GM18505 (cell line): ENCODE data around the gene TRAPPC10.

Experiments used
- ATAC-seq: cut with Tn5 transposase; IDR thresholded peaks from one replicate; pipeline ENCODE4 v1.9.1; 2021; ENCODE audit not compliant: unreplicated experiment
- POLR2A ChIP-seq: IDR thresholded peaks from 4 replicates; pipeline ENCODE4 v1.6.1; 2011; ENCODE audit warnings: borderline replicate concordance; ENCODE audit not compliant: insufficient read depth, insufficient read length; ENCODE audit errors: extremely low read depth

TRAPPC10 gene, protein sequence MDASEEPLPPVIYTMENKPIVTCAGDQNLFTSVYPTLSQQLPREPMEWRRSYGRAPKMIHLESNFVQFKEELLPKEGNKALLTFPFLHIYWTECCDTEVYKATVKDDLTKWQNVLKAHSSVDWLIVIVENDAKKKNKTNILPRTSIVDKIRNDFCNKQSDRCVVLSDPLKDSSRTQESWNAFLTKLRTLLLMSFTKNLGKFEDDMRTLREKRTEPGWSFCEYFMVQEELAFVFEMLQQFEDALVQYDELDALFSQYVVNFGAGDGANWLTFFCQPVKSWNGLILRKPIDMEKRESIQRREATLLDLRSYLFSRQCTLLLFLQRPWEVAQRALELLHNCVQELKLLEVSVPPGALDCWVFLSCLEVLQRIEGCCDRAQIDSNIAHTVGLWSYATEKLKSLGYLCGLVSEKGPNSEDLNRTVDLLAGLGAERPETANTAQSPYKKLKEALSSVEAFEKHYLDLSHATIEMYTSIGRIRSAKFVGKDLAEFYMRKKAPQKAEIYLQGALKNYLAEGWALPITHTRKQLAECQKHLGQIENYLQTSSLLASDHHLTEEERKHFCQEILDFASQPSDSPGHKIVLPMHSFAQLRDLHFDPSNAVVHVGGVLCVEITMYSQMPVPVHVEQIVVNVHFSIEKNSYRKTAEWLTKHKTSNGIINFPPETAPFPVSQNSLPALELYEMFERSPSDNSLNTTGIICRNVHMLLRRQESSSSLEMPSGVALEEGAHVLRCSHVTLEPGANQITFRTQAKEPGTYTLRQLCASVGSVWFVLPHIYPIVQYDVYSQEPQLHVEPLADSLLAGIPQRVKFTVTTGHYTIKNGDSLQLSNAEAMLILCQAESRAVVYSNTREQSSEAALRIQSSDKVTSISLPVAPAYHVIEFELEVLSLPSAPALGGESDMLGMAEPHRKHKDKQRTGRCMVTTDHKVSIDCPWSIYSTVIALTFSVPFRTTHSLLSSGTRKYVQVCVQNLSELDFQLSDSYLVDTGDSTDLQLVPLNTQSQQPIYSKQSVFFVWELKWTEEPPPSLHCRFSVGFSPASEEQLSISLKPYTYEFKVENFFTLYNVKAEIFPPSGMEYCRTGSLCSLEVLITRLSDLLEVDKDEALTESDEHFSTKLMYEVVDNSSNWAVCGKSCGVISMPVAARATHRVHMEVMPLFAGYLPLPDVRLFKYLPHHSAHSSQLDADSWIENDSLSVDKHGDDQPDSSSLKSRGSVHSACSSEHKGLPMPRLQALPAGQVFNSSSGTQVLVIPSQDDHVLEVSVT

DNA sequence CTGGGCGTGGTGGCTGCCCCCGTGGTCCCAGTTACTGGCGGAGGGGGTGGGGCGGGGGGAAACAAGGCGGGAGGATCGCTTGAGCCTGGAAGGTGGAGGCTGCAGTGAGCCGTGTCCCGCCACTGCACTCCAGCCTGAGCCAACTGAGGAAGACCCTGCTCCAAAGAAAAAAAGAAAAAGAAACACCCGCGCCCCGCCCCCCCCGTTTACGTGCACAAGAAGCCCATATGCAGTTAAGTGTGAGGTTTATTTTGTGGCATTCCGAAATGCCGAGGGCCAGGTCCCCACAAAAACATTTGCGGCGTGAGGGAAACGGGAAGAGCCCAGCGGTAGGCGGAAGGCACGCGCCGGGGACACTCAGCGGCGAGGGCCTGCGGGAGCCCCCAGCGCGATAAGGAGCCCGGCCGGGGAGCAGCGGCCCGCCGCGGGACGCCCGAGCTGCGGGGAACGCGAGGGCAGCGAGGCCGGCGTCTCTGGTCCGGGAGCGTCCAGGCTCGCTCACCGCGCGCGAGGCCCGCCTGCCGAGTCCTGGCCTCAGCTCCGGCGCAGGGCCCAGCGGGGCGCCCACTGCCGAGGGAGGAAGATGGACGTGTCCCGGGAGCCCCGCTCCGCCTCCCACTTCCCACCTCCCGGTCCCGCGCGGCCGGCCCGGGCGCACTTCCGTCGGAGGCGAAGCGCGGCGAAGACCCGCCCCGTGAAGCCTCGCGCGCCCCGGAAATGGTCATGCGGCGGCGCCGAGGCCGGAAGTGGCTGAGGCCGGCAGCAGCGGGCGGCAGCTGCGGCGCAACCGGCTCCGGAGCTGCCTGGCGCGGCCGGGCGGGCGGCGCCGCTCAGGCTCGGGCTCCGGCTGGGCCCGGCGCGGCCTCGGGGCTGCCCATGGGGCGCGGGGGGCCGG is at the start of gene TRAPPC10:
Gene TRAPPC10, plus strand, starts transcription at position 731 of the 895 bp plus-strand sequence. CDS start 185 bp downstream, outside the sequence.
- TF ChIP-seq POLR2A = peak; percentile 87
- peak; percentile 66 for ATAC-seq

DNA sequence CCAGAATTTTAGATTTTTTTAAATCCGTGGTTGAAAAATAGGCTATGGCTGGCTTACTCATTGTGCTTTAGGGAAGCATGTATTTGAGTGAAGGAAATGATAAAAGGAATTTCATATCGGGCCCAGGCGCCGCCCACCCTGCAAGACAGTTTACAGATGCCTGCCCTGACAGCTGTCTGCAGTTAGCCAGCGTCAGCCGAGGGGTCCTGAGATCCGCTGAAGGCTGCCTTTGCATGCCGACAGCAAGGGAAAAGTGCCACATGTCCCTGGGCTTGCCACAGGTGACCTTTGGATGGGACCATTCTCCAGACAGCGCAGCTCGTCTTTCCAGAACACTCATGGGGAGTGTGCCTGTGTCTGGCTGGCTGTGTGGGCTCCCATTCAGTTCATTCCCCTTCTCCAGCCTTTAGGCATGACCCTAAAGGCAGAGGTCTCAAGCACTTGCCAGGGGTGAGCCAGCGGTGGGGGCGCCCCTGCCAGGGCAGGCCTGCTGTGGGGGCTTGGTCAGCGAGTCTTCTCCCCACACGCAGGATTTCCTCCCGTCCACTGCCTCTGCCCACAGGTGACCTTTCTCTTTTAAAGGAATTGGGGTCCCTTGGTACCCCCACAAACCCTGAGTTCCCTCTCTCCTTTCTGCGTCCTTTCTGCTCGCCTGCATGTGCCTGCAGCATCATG is 46.1 kb upstream of the TRAPPC10 start:
- no peak for ATAC-seq

DNA sequence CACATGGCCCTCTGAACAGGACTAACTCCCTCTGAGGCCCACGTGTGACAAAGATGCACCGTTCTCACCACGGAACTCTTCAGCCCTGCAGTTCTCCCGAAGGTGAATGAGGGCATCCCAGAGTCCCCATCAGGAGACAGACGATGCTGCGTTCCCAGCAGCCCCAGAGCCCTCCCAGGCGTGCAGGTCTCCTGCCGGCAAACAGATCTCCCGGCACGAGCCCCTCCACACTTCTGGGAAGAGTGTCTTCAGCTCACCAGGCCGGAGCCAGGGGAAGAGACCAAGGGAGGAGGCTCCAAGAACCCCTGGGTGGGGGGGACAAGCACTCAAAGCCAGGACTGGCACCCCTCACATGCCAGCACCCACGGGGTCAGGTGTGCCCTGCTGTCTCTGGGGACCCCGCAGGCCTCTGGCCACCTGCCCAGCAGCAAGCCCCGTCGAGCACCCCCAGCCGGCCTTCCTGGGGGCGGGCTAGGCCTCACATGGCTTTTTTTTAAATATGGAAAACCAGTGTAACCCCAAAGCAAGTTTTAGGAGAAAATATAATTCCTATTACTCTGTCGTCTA is 45.1 kb upstream of the TRAPPC10 start:
- TF ChIP-seq POLR2A = peak; percentile 15
- no peak for ATAC-seq

More for the DNA sequence above, 46.1 kb upstream of the TRAPPC10 start:
- no peak for TF ChIP-seq POLR2A

DNA sequence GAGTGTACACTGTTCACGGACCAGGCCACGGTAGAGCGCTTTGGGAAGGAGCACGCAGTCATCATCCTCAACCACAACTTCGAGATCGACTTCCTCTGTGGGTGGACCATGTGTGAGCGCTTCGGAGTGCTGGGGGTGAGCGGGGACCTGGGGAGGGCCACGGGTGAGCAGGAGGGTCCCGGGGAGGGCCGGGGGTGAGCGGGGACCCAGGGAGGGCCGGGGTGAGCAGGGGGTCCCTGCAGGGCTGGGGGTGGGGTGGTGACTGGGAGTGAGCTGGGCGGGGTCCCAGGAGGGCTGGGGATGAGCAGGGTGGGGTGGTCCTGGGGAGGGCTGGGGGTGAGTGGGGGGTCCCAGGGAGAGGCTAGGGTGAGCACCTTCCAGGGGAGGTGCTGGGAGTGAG is 44.1 kb upstream of the TRAPPC10 start:
- TF ChIP-seq POLR2A = no peak
- no peak for ATAC-seq

DNA sequence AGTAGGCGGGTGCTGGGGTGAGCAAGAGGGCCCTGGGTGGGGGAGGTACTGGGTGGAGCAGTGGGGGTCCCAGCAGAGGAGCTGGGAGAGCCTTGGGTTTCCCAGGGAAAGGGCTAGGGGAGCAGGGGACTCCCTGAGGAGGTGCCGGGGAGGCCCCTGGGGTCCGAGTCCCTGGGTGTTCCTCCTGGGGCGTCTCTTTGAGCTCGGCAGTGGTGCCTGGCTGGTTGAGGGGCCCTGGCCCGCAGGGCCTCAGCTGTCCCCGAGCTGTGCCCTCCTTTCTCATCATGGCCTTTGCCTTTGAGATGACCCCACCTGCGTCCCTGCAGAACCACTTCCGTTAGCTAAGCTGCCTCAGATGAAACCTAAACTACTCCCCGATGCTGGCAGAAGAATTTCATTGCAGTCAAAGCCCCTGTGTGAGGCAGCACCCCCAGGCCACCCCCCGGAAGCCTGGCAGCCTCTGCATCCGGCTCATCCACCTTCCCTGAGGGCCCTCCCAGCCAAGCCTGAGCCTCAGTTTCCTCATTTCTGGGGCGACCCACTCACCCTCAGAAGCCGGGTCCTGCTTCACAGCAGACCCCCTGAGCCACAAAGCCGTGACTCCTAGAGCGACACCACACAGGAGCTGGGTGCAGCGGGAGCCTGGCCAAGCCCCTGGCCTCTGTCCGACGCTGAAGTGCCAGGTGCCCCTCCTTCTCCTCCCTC is 43.5 kb upstream of the TRAPPC10 start:
- ATAC-seq = no peak
- TF ChIP-seq POLR2A = no peak

DNA sequence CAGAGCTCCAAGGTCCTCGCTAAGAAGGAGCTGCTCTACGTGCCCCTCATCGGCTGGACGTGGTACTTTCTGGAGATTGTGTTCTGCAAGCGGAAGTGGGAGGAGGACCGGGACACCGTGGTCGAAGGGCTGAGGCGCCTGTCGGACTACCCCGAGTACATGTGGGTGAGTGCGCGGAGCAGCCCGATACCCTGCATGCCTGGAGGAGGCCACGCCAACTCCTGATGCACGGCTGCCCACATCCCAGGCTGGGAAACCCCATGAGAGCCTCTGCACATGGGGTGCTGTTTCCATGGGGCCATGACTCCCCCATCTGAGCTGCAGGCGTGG is 43.0 kb upstream of the TRAPPC10 start:
- no peak for TF ChIP-seq POLR2A
- no peak for ATAC-seq

DNA sequence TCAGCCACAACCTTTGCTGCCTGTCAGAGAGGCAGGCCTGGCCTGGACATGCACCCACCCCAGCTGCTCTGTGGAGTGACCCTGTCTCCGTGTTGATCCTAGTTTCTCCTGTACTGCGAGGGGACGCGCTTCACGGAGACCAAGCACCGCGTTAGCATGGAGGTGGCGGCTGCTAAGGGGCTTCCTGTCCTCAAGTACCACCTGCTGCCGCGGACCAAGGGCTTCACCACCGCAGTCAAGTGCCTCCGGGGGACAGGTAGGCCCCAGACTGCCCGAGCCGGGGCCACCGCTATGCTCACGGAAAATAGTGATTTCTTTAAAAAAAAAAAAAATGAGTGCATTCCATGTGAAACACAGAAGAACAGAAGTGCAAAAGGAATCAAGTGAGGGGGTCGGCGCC is 41.6 kb upstream of the TRAPPC10 start:
- no peak for ATAC-seq
- no peak for TF ChIP-seq POLR2A

DNA sequence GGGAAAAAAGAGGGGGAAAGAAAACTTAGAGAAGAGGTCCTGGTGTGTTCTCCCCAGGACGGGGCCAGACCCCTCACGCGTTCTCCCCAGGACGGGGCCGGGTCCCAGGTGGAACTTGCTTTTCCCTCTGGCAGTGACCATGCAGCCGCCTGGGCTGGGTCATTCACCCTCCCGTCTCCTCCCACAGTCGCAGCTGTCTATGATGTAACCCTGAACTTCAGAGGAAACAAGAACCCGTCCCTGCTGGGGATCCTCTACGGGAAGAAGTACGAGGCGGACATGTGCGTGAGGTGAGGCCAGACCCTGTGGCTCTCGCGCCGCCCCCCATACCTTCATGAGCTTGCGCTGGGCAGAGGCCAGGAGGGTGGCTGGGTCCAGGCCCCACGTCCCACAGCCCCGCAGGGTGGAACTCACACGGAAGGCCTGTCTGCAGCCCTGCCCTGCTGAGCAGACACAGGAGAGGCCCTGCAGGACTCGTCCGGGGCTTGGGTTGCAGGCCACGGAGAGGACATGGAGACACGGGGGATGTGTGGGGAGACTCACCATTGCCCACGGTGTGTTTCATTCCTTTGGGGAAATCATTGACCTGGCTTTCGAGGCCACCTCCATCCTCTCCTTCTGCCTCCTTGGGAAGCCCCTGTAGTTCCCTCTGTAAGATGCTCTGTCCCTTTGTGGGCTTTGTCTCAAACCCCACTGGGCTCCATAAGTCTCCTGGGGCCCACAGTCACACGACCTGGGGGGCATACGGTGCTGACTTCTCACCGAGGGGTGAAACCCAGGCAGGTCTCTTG is 40.7 kb upstream of the TRAPPC10 start:
- ATAC-seq = no peak
- no peak for TF ChIP-seq POLR2A

DNA sequence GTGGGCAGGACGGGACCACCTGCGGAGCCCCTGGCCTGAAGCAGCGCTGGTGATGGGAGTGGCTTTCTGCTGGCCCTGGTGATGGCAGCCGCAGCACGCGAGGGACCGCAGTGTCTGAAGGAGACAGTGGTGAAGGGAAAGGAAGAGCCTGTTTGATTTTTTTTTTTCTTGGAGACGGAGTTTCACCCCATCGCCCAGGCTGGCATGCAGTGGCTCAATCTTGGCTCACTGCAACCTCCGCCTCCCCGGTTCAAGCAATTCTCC is 40.2 kb upstream of the TRAPPC10 start:
- no peak for ATAC-seq
- no peak for TF ChIP-seq POLR2A

DNA sequence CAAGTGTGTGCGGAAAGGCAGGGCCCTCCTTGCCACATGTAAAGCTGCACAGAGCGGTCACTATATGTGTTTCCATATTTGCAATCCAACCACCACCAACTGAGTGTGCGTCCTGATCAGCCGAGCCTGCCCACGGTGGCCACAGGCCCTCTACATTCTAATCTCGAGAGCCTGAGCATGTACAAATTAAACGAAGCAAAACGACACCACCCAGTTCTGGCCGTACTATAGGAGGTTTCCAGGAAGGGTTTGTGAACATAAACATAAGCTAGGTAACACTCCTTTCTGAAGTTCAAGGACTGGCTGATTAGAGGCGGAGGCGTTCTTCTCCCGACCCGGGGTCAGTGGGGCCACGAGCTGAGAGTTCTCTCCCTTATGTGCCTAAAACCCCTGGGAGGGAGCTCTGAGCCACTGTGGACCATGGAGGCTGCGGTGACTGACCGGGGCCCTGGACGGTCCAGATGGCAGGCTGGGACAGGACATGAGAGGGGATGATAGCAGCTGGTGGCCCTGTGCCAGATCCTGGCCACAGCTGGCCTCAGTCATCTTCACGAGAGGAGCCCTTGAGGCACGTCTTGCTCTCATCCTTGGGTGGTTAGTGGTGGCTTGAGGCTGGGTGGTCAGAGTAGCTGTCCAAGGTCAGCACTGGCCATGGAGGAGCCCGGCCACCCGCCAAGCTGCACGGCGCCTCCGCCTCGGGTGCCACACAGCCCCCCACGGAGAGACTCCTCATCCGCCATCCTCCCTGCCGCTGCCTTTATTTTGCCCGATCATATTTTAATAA is 39.1 kb upstream of the TRAPPC10 start:
- no peak for TF ChIP-seq POLR2A
- no peak for ATAC-seq
